Thyroid gland (tissue), 4 donors: ENCODE measurements around the gene HAO2.

Source experiments
- POLR2A ChIP-seq, 2 donors: fragments of 450-650 bp; IDR thresholded peaks; one replicate each; pipeline ENCODE4 v1.6.1; 2017; ENCODE audit warnings: antibody characterized with exemption in 2 of 2, mild to moderate bottlenecking in 2 of 2, moderate library complexity in 1 of 2
- TF ChIP-seq, protein P1 (sequence below), 6 experiments: fragments of 200-600 bp in 3 of 6; fragments of 450-650 bp in 3 of 6; sonication (generic) in 3 of 6; IDR thresholded peaks; one replicate each; pipeline ENCODE4 v1.5.1; 2016 to 2019; ENCODE audit warnings: antibody characterized with exemption in 6 of 6, mild to moderate bottlenecking in 2 of 6, inconsistent platforms in 1 of 6, moderate library complexity in 1 of 6

DNA sequence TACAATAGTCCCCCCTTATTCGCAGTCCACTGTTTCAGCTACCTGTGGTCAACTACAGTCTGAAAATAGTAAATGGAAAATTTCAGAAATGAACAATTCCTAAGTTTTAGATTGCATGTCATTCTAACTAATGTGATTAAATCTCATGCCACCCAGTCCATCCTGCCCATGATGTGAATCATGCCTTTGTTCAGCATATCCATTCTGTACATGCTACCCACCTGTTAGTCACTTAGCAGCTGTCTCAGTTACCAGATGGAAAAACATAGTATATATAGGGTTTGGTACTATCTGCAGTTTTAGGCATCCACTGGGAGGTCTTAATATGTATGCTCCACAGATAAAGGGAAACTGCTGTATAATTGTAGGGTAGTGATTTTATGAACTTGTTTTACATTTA is 16.6 kb upstream of the HAO2 start:
- TF ChIP-seq, protein P1, sequence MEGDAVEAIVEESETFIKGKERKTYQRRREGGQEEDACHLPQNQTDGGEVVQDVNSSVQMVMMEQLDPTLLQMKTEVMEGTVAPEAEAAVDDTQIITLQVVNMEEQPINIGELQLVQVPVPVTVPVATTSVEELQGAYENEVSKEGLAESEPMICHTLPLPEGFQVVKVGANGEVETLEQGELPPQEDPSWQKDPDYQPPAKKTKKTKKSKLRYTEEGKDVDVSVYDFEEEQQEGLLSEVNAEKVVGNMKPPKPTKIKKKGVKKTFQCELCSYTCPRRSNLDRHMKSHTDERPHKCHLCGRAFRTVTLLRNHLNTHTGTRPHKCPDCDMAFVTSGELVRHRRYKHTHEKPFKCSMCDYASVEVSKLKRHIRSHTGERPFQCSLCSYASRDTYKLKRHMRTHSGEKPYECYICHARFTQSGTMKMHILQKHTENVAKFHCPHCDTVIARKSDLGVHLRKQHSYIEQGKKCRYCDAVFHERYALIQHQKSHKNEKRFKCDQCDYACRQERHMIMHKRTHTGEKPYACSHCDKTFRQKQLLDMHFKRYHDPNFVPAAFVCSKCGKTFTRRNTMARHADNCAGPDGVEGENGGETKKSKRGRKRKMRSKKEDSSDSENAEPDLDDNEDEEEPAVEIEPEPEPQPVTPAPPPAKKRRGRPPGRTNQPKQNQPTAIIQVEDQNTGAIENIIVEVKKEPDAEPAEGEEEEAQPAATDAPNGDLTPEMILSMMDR (IDR thresholded peaks at IDR 0.05) = no peak
- TF ChIP-seq POLR2A (IDR thresholded peaks at IDR 0.05) = no peak
